Stimulated activated CD8-positive, alpha-beta memory T cell treated with anti-CD3 and anti-CD28 coated beads, Interleukin-7, amount 100 ng/mL, for 1 hour (primary cell): Measurements from ENCODE around the gene TACC2.
A peak's percentile ranks its signal among the peaks of the same experiment; 100 is the strongest.

Experiments
- DNase-seq, 2 donors: peaks; one replicate each; pipeline ENCODE4 v3.0.0-alpha.2; 2020; ENCODE audit warnings: low read depth in 2 of 2

The TACC2 gene

GRCh38 chr10:122294511-122295450, 305.8 kb downstream of the TACC2 start:
- no peak for DNase-seq

- DNase-seq = no peak
Measured at GRCh38 chr10:122295451-122295809, 306.5 kb downstream of the TACC2 start.

- DNase-seq = no peak
Measured at GRCh38 chr10:122296363-122297120, 307.6 kb downstream of the TACC2 start.

- DNase-seq = no peak
Measured at GRCh38 chr10:122297583-122297982, 308.6 kb downstream of the TACC2 start.

GRCh38 chr10:122298206-122298597, 309.2 kb downstream of the TACC2 start:
- DNase-seq = no peak

GRCh38 chr10:122298598-122299301, 309.8 kb downstream of the TACC2 start:
- DNase-seq = peak; percentile 23 to 36

GRCh38 chr10:122299423-122300075, 310.6 kb downstream of the TACC2 start:
- DNase-seq = no peak

GRCh38 chr10:122301055-122301810, 312.3 kb downstream of the TACC2 start:
- no peak for DNase-seq

- DNase-seq = no peak
Measured at GRCh38 chr10:122301811-122302115, 312.8 kb downstream of the TACC2 start.

- DNase-seq = no peak
Measured at GRCh38 chr10:122302315-122302714, 313.4 kb downstream of the TACC2 start.

- DNase-seq = no peak
Measured at GRCh38 chr10:122303271-122304053, 314.5 kb downstream of the TACC2 start.
